DOHH2 (cell line): ENCODE measurements around the gene SDC1.

Source experiments
- H3F3A ChIP-seq: fragments of 200-600 bp; sonication (generic), shearing (Covaris generic); 2 replicates; pipeline ENCODE4 v1.6.0; 2016; ENCODE audit warnings: antibody characterized with exemption, mild to moderate bottlenecking; ENCODE audit not compliant: control insufficient read depth, insufficient read depth
- H3K27ac ChIP-seq: fragments of 200-600 bp; sonication (generic); 2 replicates; pipeline ENCODE4 v1.5.1; 2014; ENCODE audit warnings: low read depth, mild to moderate bottlenecking, low read length, moderate library complexity
- H3K27me3 ChIP-seq: fragments of 200-600 bp; sonication (generic); 2 replicates; pipeline ENCODE4 v1.6.1; 2014; ENCODE audit warnings: mild to moderate bottlenecking, low read length, mixed read lengths; ENCODE audit not compliant: control insufficient read depth
- H3K36me3 ChIP-seq: fragments of 200-600 bp; sonication (generic); 2 replicates; pipeline ENCODE4 v1.6.1; 2014; ENCODE audit warnings: mild to moderate bottlenecking, low read length, moderate library complexity, mixed read lengths; ENCODE audit not compliant: control insufficient read depth
- H3K4me1 ChIP-seq: fragments of 200-600 bp; sonication (generic); 2 replicates; pipeline ENCODE4 v1.6.1; 2014; ENCODE audit warnings: mild to moderate bottlenecking, low read length, mixed read lengths; ENCODE audit not compliant: control insufficient read depth
- H3K4me2 ChIP-seq: fragments of 200-600 bp; sonication (generic); 2 replicates; pipeline ENCODE4 v1.6.0; 2014; ENCODE audit warnings: mild to moderate bottlenecking, low read length, moderate library complexity
- H3K4me3 ChIP-seq: fragments of 200-600 bp; sonication (generic); 2 replicates; pipeline ENCODE4 v1.5.1; 2014; ENCODE audit warnings: mild to moderate bottlenecking, low read length, mixed read lengths
- H3K79me2 ChIP-seq: fragments of 200-600 bp; sonication (generic); 2 replicates; pipeline ENCODE4 v1.6.1; 2014; ENCODE audit warnings: mild to moderate bottlenecking, low read length, mixed read lengths; ENCODE audit not compliant: control insufficient read depth
- H3K9me2 ChIP-seq: fragments of 200-600 bp; sonication (generic); replicated peaks from 2 replicates; pipeline ENCODE4 v1.6.1; 2014; ENCODE audit warnings: mild to moderate bottlenecking, low read length, mixed read lengths; ENCODE audit not compliant: control insufficient read depth
- H3K9me3 ChIP-seq: fragments of 200-600 bp; sonication (generic); 2 replicates; pipeline ENCODE4 v1.6.1; 2014; ENCODE audit warnings: antibody characterized with exemption, low read length, mixed read lengths; ENCODE audit not compliant: control insufficient read depth, insufficient read depth
- H4K20me1 ChIP-seq: fragments of 200-600 bp; sonication (generic); 2 replicates; pipeline ENCODE4 v1.6.0; 2014; ENCODE audit warnings: low read depth, mild to moderate bottlenecking, antibody characterized with exemption, low read length, moderate library complexity; ENCODE audit not compliant: control insufficient read depth, insufficient read depth
- EZH2phosphoT487 ChIP-seq: fragments of 200-600 bp; sonication (generic); IDR thresholded peaks from 2 replicates; pipeline ENCODE4 v1.6.1; 2017; ENCODE audit warnings: borderline replicate concordance, mild to moderate bottlenecking, antibody characterized with exemption, low read length, moderate library complexity, mixed read lengths
- TF ChIP-seq, protein P1 (sequence below): fragments of 200-600 bp; sonication (generic); IDR thresholded peaks from one replicate; pipeline ENCODE4 v1.5.1; 2014; ENCODE audit warnings: antibody characterized with exemption, mild to moderate bottlenecking, low read depth, low read length; ENCODE audit not compliant: poor library complexity, severe bottlenecking

SDC1 gene

DNA sequence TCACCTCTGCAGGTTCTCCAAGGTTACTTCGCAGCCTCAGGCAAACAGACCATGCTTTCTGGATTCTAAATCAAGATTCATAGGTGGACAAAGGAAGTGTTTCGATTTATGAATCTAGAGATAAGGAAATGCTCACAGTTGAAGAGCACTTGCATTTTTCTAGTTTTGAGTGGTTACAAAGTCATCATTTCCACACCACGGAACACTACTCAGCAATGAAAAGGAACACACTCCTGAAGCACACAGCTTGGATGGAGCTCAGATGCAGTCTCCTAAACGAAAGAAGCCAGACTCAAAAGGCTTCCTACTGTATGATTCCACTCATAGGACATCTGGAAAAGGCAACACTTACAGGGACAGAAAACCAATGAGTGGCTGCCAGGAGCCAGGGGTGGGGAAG is 31.7 kb downstream of the SDC1 start:
- H3K36me3 ChIP-seq = no peaks in the 10 kb centered on the region
- no peaks in the 10 kb centered on the region for H3K9me3 ChIP-seq
- H3K79me2 ChIP-seq = no peaks in the 10 kb centered on the region
- no peaks in the 10 kb centered on the region for H3K4me1 ChIP-seq
- H3K27me3 ChIP-seq = 0 out of 2 replicates have a peak, but pooled peaks cover 3% of the 10 kb centered on the region
- TF ChIP-seq EZH2phosphoT487 = no peak
- TF ChIP-seq, protein P1, sequence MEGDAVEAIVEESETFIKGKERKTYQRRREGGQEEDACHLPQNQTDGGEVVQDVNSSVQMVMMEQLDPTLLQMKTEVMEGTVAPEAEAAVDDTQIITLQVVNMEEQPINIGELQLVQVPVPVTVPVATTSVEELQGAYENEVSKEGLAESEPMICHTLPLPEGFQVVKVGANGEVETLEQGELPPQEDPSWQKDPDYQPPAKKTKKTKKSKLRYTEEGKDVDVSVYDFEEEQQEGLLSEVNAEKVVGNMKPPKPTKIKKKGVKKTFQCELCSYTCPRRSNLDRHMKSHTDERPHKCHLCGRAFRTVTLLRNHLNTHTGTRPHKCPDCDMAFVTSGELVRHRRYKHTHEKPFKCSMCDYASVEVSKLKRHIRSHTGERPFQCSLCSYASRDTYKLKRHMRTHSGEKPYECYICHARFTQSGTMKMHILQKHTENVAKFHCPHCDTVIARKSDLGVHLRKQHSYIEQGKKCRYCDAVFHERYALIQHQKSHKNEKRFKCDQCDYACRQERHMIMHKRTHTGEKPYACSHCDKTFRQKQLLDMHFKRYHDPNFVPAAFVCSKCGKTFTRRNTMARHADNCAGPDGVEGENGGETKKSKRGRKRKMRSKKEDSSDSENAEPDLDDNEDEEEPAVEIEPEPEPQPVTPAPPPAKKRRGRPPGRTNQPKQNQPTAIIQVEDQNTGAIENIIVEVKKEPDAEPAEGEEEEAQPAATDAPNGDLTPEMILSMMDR = no peak
- no peaks in the 10 kb centered on the region for H3K9me2 ChIP-seq
- H3K27ac ChIP-seq = no peak overlapping the region
- H4K20me1 ChIP-seq = no peaks in the 10 kb centered on the region
- H3K4me2 ChIP-seq = no peak overlapping the region
- H3F3A ChIP-seq = no peaks in the 10 kb centered on the region
- H3K4me3 ChIP-seq = no peak overlapping the region

DNA sequence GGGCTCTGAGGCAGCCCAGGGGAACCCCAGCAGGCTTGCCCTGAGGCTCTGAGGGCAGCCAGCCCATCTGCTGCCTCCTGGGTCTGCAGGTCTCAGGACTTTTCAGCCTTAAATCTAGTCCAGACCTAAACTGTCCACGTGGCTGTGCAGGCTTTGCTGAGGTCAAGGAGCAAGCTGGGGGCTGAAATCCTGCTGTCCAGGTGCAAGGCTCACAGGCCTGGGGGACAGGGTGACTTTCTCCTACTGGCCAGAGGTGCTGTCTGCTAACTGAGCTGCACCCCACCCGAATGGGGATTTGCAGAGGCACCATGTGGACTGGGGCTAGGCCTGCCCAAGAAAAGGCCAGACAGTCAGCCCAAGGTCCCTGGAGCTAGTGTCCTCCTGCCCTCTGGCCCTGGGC is 32.1 kb downstream of the SDC1 start:
- H3F3A ChIP-seq = no peaks in the 10 kb centered on the region
- H3K27ac ChIP-seq = no peak overlapping the region
- no peaks in the 10 kb centered on the region for H3K9me2 ChIP-seq
- no peaks in the 10 kb centered on the region for H4K20me1 ChIP-seq
- no peaks in the 10 kb centered on the region for H3K9me3 ChIP-seq
- no peak overlapping the region for H3K4me3 ChIP-seq
- H3K79me2 ChIP-seq = no peaks in the 10 kb centered on the region
- no peak overlapping the region for H3K4me2 ChIP-seq
- TF ChIP-seq, protein P1 = no peak
- TF ChIP-seq EZH2phosphoT487 = no peak
- no peaks in the 10 kb centered on the region for H3K4me1 ChIP-seq
- H3K36me3 ChIP-seq = no peaks in the 10 kb centered on the region
- H3K27me3 ChIP-seq = 0 out of 2 replicates have a peak, but pooled peaks cover 5% of the 10 kb centered on the region

DNA sequence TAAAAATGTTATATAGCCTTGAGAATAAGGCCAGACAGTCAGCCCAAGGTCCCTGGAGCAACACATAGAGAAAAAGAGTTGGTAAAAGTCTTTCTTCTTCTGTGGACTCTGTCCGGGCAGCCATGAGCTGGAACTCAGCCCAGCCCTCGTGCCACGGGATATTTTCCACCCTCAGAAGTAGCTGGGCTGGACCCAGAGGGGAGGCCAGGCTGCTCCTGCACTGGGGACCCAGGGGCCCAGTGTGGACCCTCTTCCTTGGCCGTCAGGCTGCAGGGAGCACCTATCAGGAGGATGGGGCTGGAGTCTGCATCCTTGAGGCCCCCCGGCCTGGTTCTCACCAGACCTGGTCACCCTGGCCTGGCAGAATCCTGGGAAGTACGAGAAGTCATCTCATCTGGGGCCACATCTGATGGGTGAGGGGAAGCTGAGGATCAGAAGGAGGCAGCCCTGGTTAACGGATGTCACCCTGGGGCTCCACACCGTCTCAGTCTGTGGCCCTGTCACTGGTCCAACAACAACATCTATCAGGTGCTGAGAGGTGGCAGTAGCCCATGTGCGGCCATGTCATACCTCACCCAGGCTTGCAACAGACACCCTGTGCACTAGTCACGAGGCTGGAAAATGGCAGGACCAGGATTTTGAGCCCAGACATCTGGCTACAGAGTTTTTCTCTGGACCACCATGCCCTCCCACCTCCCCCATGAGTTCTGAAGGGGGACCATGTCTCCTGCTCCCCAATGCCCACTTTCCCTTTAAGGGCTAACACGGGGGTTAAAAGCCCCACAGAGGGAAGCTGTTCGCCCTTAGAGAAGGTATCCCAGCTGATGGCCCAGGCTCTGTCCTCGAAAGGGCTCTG is 33.0 kb downstream of the SDC1 start:
- H3K9me2 ChIP-seq = no peaks in the 10 kb centered on the region
- H4K20me1 ChIP-seq = no peaks in the 10 kb centered on the region
- H3K36me3 ChIP-seq = no peaks in the 10 kb centered on the region
- H3K27ac ChIP-seq = no peak overlapping the region
- no peak overlapping the region for H3K4me2 ChIP-seq
- no peaks in the 10 kb centered on the region for H3K4me1 ChIP-seq
- TF ChIP-seq, protein P1 = no peak
- no peak for TF ChIP-seq EZH2phosphoT487
- no peak overlapping the region for H3K4me3 ChIP-seq
- H3K9me3 ChIP-seq = no peaks in the 10 kb centered on the region
- no peaks in the 10 kb centered on the region for H3F3A ChIP-seq
- H3K79me2 ChIP-seq = no peaks in the 10 kb centered on the region
- H3K27me3 ChIP-seq = peaks cover 11% of the 10 kb centered on the region
